A549 treated with AZD9567 at 1 μM for 4 hours (cell line): ENCODE results near the gene DYDC1. TPM values are rescaled to one million over a fixed set of nuclear protein-coding genes. Genes with fewer than 3 reads are reported as not detected.

ENCODE experiments used
- total RNA-seq: library from RNA; stranded (reverse); fragments of 200-300 nt; extraction: Qiagen RNA extraction; gene quantifications from 5 replicates; pipeline ENCODE4 v1.2.3, GENCODE V29; 2022; ENCODE audit not compliant: insufficient read depth

DYDC1 gene
- total RNA-seq = not detected in 5 replicates

GRCh38 chr10:80356563-80356988 is at the start of gene DYDC1, which contains the start of gene DYDC2:
DYDC1 (minus strand) TSS chr10:80356755; CDS start chr10:80352601, 4,154 bp downstream.
DYDC2 (plus strand) TSS chr10:80356781; CDS start chr10:80362444, 5,663 bp downstream.

GRCh38 chr10:80289451-80290287 is 66.9 kb downstream of the DYDC1 start, which contains the start of gene MAT1A:
MAT1A (minus strand) TSS chr10:80289658; CDS start chr10:80289423, 235 bp downstream.

Other genes with a start within 250 kb of the DYDC1 start
- gene PLAC9, start 224.0 kb downstream of the DYDC1 start, total RNA-seq = 0.18 to 0.20 TPM in 2 of 5 replicates, not detected in the others
- gene ANXA11, start 151.2 kb downstream of the DYDC1 start, total RNA-seq = 143 to 204 TPM (median 191 TPM) in 5 replicates
- 0.06 TPM in 1 of 5 replicates, not detected in the others for gene MAT1A, start 67.1 kb downstream of the DYDC1 start, total RNA-seq
- gene DYDC2, start within 50 bp of the DYDC1 start, total RNA-seq = 0.06 to 0.11 TPM (median 0.07 TPM) in 3 of 5 replicates, not detected in the others
- 39.1 to 53.9 TPM (median 42.3 TPM) in 5 replicates for gene PRXL2A, start 51.8 kb upstream of the DYDC1 start, total RNA-seq
- 102 to 127 TPM (median 124 TPM) in 5 replicates for gene TSPAN14, start 97.6 kb upstream of the DYDC1 start, total RNA-seq
- gene SH2D4B, start 181.1 kb upstream of the DYDC1 start, total RNA-seq = 0.05 to 0.07 TPM in 2 of 5 replicates, not detected in the others